Fibroblast of lung (primary cell): ENCODE results near the gene CCND3. TPM values are rescaled to one million over a fixed set of nuclear protein-coding genes. Genes with fewer than 3 reads are reported as not detected.

Experiments used
- DNase-seq, 2 donors: peaks; one replicate each; pipeline versions ENCODE4 v3.0.0 to v3.0.0-alpha.2; 2010; ENCODE audit warnings: low read depth in 2 of 2
- H2AFZ ChIP-seq: 2 replicates; pipeline ENCODE4 v1.5.1; 2012; ENCODE audit warnings: low read length, control low read depth, inconsistent platforms
- H3K27ac ChIP-seq: 2 replicates; pipeline ENCODE4 v1.5.1; 2011; ENCODE audit warnings: low read length, control low read depth; ENCODE audit not compliant: insufficient read depth
- H3K27me3 ChIP-seq: 2 replicates; pipeline ENCODE4 v1.5.1; 2011; ENCODE audit warnings: mild to moderate bottlenecking, low read length; ENCODE audit not compliant: control insufficient read depth, insufficient read depth
- H3K36me3 ChIP-seq: 2 replicates; pipeline ENCODE4 v1.5.1; 2011; ENCODE audit warnings: low read length; ENCODE audit not compliant: control insufficient read depth, insufficient read depth
- H3K4me1 ChIP-seq: 2 replicates; pipeline ENCODE4 v1.5.1; 2011; ENCODE audit warnings: low read length; ENCODE audit not compliant: control insufficient read depth, insufficient read depth; ENCODE audit errors: extremely low read depth
- H3K4me2 ChIP-seq: 2 replicates; pipeline ENCODE4 v1.5.1; 2011; ENCODE audit warnings: low read length, control low read depth; ENCODE audit not compliant: insufficient read depth; ENCODE audit errors: extremely low read depth
- H3K4me3 ChIP-seq, 4 experiments: fragments of 200-600 bp in 1 of 4; sonication (generic) in 1 of 4; replicated peaks in 1 of 4; 2 replicates each; pipeline ENCODE4 v1.5.1; 2011 to 2016; ENCODE audit warnings: low read length in 4 of 4, low read depth in 3 of 4, mild to moderate bottlenecking in 3 of 4, control low read depth in 2 of 4, inconsistent platforms in 1 of 4, mixed read lengths in 1 of 4; ENCODE audit not compliant: insufficient read depth in 1 of 4; ENCODE audit errors: control extremely low read depth in 1 of 4
- H3K79me2 ChIP-seq: 2 replicates; pipeline ENCODE4 v1.5.1; 2012; ENCODE audit warnings: mild to moderate bottlenecking, low read length, inconsistent platforms; ENCODE audit not compliant: control insufficient read depth, insufficient read depth
- H3K9ac ChIP-seq: 2 replicates; pipeline ENCODE4 v1.5.1; 2011; ENCODE audit warnings: mild to moderate bottlenecking, low read length, control low read depth; ENCODE audit not compliant: insufficient read depth
- H3K9me3 ChIP-seq: 2 replicates; pipeline ENCODE4 v1.5.1; 2012; ENCODE audit warnings: low read depth, low read length; ENCODE audit not compliant: control insufficient read depth, insufficient read depth
- H4K20me1 ChIP-seq: 2 replicates; pipeline ENCODE4 v1.5.1; 2011; ENCODE audit warnings: low read length; ENCODE audit not compliant: control insufficient read depth, insufficient read depth; ENCODE audit errors: extremely low read depth
- CTCF ChIP-seq, 2 donors: IDR thresholded peaks in 1 of 2; conservative IDR thresholded peaks in 1 of 2; 1 replicate in 1 of 2; 2 replicates in 1 of 2; pipeline ENCODE4 v1.5.1; 2011 to 2012; ENCODE audit warnings: low read length in 2 of 2, control low read depth in 1 of 2, inconsistent platforms in 1 of 2, low read depth in 1 of 2, mild to moderate bottlenecking in 1 of 2
- EZH2 ChIP-seq: IDR thresholded peaks from 2 replicates; pipeline ENCODE4 v1.5.1; 2012; ENCODE audit warnings: low read length, control low read depth, mild to moderate bottlenecking; ENCODE audit errors: missing control alignments
- polyA plus RNA-seq, 2 donors: library from polyadenylated mRNA; depleted of rRNA in 1 of 2; stranded (reverse) in 1 of 2; unstranded in 1 of 2; fragments of >200 nt; gene quantifications; 2 replicates each; pipeline ENCODE4 v1.2.1, GENCODE V29; 2011 to 2012; ENCODE audit warnings: missing spikeins in 1 of 2
- total RNA-seq: library from RNA; depleted of rRNA; stranded (reverse); fragments of >200 nt; gene quantifications from 2 replicates; pipeline ENCODE4 v1.2.1, GENCODE V29; 2014

CCND3 gene
- total and polyA plus RNA-seq, 2 donors (not counting 1 experiment from before 2014, with no cell fraction given) = 15.0 to 29.6 TPM

GRCh38 chr6:41966961-41967311 is 25.3 kb upstream of the CCND3 start:
- Histone ChIP-seq H3K4me1 (no peaks in the 10 kb centered on the region), H3K4me3 (no peak overlapping the region), H2AFZ (no peak overlapping the region), H4K20me1 (no peaks in the 10 kb centered on the region), H3K27me3 (no peaks in the 10 kb centered on the region), H3K36me3 (no peaks in the 10 kb centered on the region), H3K27ac (no peak overlapping the region), H3K9ac (no peak overlapping the region), H3K79me2 (no peaks in the 10 kb centered on the region), H3K4me2 (peak overlapping the region; percentile 25), H3K9me3 (no peaks in the 10 kb centered on the region)
- TF ChIP-seq CTCF (conservative IDR thresholded peaks at IDR 0.05 in 1 of 2, IDR thresholded peaks at IDR 0.05 in 1 of 2; ENCODE audit: low read depth in 1 of 2, low read length in 2 of 2) (no peak), EZH2 (no peak)
- peak; percentile 13 to 91 for DNase-seq

GRCh38 chr6:41966214-41966920 is 24.8 kb upstream of the CCND3 start:
- no peak overlapping the region for H3K9ac ChIP-seq
- H3K27ac ChIP-seq = no peak overlapping the region
- H3K4me3 ChIP-seq = no peak overlapping the region
- H3K4me1 ChIP-seq = no peaks in the 10 kb centered on the region
- peak in 1 of 2 donors; percentile 74 for DNase-seq
- H2AFZ ChIP-seq = no peak overlapping the region
- TF ChIP-seq CTCF (conservative IDR thresholded peaks at IDR 0.05 in 1 of 2, IDR thresholded peaks at IDR 0.05 in 1 of 2; ENCODE audit: low read depth in 1 of 2, low read length in 2 of 2) (no peak), EZH2 (no peak)
- no peaks in the 10 kb centered on the region for H3K79me2 ChIP-seq
- no peaks in the 10 kb centered on the region for H3K9me3 ChIP-seq
- no peaks in the 10 kb centered on the region for H3K36me3 ChIP-seq
- H3K4me2 ChIP-seq = no peak overlapping the region
- H3K27me3 ChIP-seq = no peaks in the 10 kb centered on the region
- no peaks in the 10 kb centered on the region for H4K20me1 ChIP-seq

- TF ChIP-seq EZH2 (no peak), CTCF (conservative IDR thresholded peaks at IDR 0.05 in 1 of 2, IDR thresholded peaks at IDR 0.05 in 1 of 2; ENCODE audit: low read depth in 1 of 2, low read length in 2 of 2) (no peak)
- Histone ChIP-seq H3K27me3 (no peaks in the 10 kb centered on the region), H3K79me2 (no peaks in the 10 kb centered on the region), H3K9ac (no peak overlapping the region), H3K4me1 (no peaks in the 10 kb centered on the region), H2AFZ (no peak overlapping the region), H3K4me3 (no peak overlapping the region), H3K36me3 (no peaks in the 10 kb centered on the region), H3K27ac (no peak overlapping the region), H4K20me1 (no peaks in the 10 kb centered on the region), H3K4me2 (no peak overlapping the region), H3K9me3 (no peaks in the 10 kb centered on the region)
- peak in 1 of 2 donors; percentile 35 for DNase-seq
Observed at GRCh38 chr6:41965429-41966213, 24.0 kb upstream of the CCND3 start.
